H1 (cell line): ENCODE results near the gene SPATA7. TPM values are rescaled to one million over a fixed set of nuclear protein-coding genes. Genes with fewer than 3 reads are reported as not detected.

Experiments used
- CBX8 ChIP-seq: fragments of 300-800, 300-1000 bp; sonication (generic); IDR thresholded peaks from 2 replicates; pipeline ENCODE4 v1.7.1; 2016; ENCODE audit warnings: low read depth, low read length, borderline replicate concordance
- CHD1 ChIP-seq: IDR thresholded peaks from 2 replicates; pipeline ENCODE4 v1.6.1; 2012; ENCODE audit warnings: low read depth, low read length, improper control_type of control experiment
- CTBP2 ChIP-seq: IDR thresholded peaks from 2 replicates; pipeline ENCODE4 v1.7.0; 2011; ENCODE audit warnings: borderline replicate concordance, mild to moderate bottlenecking, moderate library complexity, mixed read lengths, low read length; ENCODE audit not compliant: insufficient read depth, insufficient read length
- NANOG ChIP-seq: IDR thresholded peaks from 2 replicates; pipeline ENCODE4 v1.6.1; 2011; ENCODE audit warnings: low read length, low read depth, mild to moderate bottlenecking, inconsistent platforms; ENCODE audit not compliant: insufficient read depth, poor library complexity, severe bottlenecking
- SIRT6 ChIP-seq: IDR thresholded peaks from one replicate; pipeline ENCODE4 v1.7.1; 2012; ENCODE audit warnings: low read length, inconsistent platforms
- SP2 ChIP-seq: IDR thresholded peaks from 2 replicates; pipeline ENCODE4 v1.6.1; 2012; ENCODE audit warnings: mild to moderate bottlenecking, low read length, inconsistent platforms
- polyA plus RNA-seq, 7 experiments: library from polyadenylated mRNA; depleted of rRNA in 3 of 7; stranded (reverse) in 5 of 7; unstranded in 2 of 7; fragments of >200 nt in 5 of 7; fragments of 200-250 nt in 2 of 7; gene quantifications; 1 replicate in 5 of 7; 2 replicates in 1 of 7; 4 replicates in 1 of 7; pipeline versions ENCODE4 v1.2.1 to v1.2.3, GENCODE V29; 2011 to 2013; ENCODE audit warnings: missing spikeins in 2 of 7, mixed read lengths in 2 of 7
- total RNA-seq: library from RNA; stranded (reverse); fragmentation: NEBNext Ultra II Directional; extraction: Animal tissue kit (Norgen Biotek cat#: 25700); gene quantifications from 2 replicates; pipeline ENCODE4 v1.2.1, GENCODE V29; 2021

Gene SPATA7
- total and polyA plus RNA-seq, 2 of the 8 experiments (the other 6 are each of a cell fraction or from before 2014, with no cell fraction given): 3.8 to 6.7 TPM

DNA sequence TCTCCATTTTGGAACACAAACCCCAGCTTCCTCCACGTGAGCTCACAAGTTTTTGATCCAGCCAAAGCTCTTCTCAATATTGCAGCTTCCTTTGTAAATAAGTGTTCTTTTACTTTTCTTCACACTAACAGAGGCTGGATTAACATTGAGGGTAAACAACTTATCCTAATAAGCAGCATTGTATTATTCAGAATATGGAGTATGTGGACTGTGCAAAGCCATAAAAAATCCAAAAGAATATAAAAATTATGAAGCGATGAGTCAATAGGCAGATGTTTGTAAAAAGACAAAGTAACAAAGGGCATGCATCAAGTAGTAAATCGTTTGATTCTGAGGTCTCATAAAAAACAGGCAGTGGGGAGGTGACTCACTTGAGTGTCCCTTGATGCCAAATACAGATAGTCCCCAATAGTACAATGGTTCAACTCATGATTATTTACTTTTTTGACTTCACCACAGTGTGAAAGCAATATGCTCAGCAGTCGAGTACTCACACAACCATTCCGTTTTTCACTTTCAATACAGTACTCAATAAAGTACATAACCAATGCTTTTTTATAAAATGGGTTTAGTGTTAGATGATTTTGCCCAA, 39.3 kb upstream of the SPATA7 start (continued):
- no peak for TF ChIP-seq CTBP2
- TF ChIP-seq CHD1: no peak
- no peak for TF ChIP-seq SP2
- no peak for TF ChIP-seq NANOG
- TF ChIP-seq SIRT6: no peak
- TF ChIP-seq CBX8: no peak
